ENCODE measurements around the gene RXRA.

The RXRA gene

GRCh38 chr9:134403682-134404301 is 77.5 kb downstream of the RXRA start:
- peak; percentile 52 for DNase-seq

- DNase-seq = no peak
Measured at GRCh38 chr9:134404376-134405358, 78.4 kb downstream of the RXRA start.

- no peak for DNase-seq
Measured at GRCh38 chr9:134405527-134405926, 79.3 kb downstream of the RXRA start.

GRCh38 chr9:134406366-134407120 is 80.3 kb downstream of the RXRA start:
- DNase-seq = no peak

- DNase-seq = peak; percentile 88
Measured at GRCh38 chr9:134407121-134407779, 81.0 kb downstream of the RXRA start.

GRCh38 chr9:134408389-134408788 is 82.1 kb downstream of the RXRA start:
- DNase-seq = no peak

GRCh38 chr9:134408939-134409737 is 82.9 kb downstream of the RXRA start:
- DNase-seq = no peak

- no peak for DNase-seq
Measured at GRCh38 chr9:134410071-134410834, 84.0 kb downstream of the RXRA start.

- no peak for DNase-seq
Measured at GRCh38 chr9:134410835-134411217, 84.6 kb downstream of the RXRA start.

- DNase-seq = no peak
Measured at GRCh38 chr9:134411440-134412297, 85.4 kb downstream of the RXRA start.

GRCh38 chr9:134412298-134412711 is 86.0 kb downstream of the RXRA start:
- no peak for DNase-seq

GRCh38 chr9:134413112-134413715 is 87.0 kb downstream of the RXRA start:
- DNase-seq = no peak

- DNase-seq = no peak
Measured at GRCh38 chr9:134413890-134414623, 87.8 kb downstream of the RXRA start.

- no peak for DNase-seq
Measured at GRCh38 chr9:134414900-134415425, 88.7 kb downstream of the RXRA start.

GRCh38 chr9:134416385-134417015 is 90.2 kb downstream of the RXRA start:
- no peak for DNase-seq

- DNase-seq = no peak
Measured at GRCh38 chr9:134418354-134418753, 92.1 kb downstream of the RXRA start.

- DNase-seq = no peak
Measured at GRCh38 chr9:134419000-134419683, 92.9 kb downstream of the RXRA start.

- no peak for DNase-seq
Measured at GRCh38 chr9:134419684-134420076, 93.4 kb downstream of the RXRA start.
